SK-N-MC (cell line): ENCODE data around the gene UBE2L6.

Source experiments
- EZH2 ChIP-seq: fragments of 200-600 bp; sonication (generic); IDR thresholded peaks from one replicate; pipeline ENCODE4 v1.6.1; 2017; ENCODE audit warnings: antibody characterized with exemption
- FOXP2 ChIP-seq: optimal IDR thresholded peaks from 2 replicates; pipeline ENCODE3; 2011; ENCODE audit warnings: mild to moderate bottlenecking, moderate library complexity; ENCODE audit not compliant: insufficient read depth; ENCODE audit errors: extremely low read length, control extremely low read depth
- POLR2AphosphoS5 ChIP-seq: IDR thresholded peaks from 2 replicates; pipeline ENCODE4 v1.6.1; 2012; ENCODE audit warnings: mild to moderate bottlenecking, low read depth, low read length, borderline replicate concordance

GRCh38 chr11:57508341-57509170 is 58.9 kb downstream of the UBE2L6 start:
- TF ChIP-seq EZH2 = no peak
- TF ChIP-seq POLR2AphosphoS5 = no peak
- TF ChIP-seq FOXP2 = no peak
